Stimulated activated CD4-positive, alpha-beta T cell treated with anti-CD3 and anti-CD28 coated beads, Interleukin-12 subunit alpha, Interleukin-12 subunit beta, amount 100 ng/mL, for 48 hours (primary cell): Measurements from ENCODE around the gene RNF6.

Source experiments
- DNase-seq, 3 donors: peaks; one replicate each; pipeline ENCODE4 v3.0.0-alpha.2; 2020; ENCODE audit warnings: low read depth in 2 of 3, low spot score in 1 of 3

RNF6 gene

DNA sequence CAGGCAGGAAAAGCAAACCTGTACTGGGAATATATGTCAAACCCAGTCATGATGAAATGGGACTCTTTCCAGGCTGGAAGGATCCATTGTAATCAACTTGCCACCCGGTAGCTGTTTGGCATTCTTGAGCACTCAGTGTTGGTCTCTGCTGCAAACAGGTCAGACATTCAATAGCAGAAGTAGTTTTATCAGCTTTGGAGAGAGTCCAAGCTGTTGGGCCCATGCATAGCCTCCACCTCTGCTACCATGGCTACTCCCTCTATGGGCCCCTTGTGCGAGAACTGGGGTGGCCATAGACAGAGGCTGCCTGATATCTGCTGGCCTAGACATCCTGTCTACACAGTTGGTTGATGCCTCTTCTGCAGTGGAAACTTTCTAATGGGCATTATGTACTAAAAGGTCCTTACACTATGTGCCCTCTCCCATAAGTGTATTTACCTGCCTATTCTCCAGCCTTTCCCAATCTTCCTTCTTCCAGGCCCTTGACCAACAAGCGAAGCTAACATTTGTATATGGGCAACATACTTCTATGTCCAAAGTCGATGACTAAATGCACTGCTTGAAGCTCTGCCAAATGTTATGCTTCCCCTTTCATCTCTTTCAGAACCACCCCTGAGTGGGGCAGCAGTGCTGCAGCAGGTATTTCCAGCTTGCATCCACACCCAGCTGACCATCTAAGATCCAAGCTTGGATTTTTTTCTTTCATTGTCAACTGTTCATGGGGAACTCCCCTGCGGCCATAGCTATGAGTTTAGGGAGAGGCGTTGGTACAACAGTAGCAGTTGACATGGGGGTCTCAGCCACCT is 5.3 kb upstream of the RNF6 start:
- DNase-seq: no peak

DNA sequence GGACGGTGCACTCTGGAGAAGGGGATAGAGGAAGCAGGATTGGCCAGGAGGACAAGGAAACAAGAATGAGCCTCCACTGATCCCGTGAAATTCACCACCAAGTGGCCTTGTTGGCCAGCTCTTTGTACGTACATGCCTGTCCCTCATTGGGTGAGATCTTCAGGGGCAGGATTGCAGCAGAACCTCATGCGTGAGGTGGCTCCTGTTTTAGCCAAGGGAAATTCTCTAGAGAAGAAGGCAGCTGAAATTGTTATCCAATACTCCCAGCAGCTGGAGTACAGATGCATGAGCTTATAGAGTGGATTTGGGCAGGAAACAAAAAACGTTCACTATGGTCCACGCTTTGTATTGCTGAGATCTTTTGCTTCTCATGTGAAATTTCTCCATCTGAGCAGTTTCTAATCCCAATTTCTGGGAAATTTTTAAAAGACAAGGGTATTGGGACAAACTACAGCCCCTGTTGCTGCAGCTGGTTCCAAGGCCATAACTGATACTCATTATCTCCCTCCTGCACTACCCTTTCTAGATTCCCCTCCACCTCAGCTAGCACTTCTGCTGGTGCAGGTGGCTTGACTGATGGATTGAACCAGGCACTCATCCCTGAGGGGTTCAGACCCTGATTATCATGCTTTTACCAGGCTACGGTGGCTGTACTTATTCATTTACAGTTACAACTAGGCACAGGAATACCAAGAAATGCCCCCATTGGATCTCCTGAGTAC is 3.9 kb upstream of the RNF6 start:
- DNase-seq: no peak

DNA sequence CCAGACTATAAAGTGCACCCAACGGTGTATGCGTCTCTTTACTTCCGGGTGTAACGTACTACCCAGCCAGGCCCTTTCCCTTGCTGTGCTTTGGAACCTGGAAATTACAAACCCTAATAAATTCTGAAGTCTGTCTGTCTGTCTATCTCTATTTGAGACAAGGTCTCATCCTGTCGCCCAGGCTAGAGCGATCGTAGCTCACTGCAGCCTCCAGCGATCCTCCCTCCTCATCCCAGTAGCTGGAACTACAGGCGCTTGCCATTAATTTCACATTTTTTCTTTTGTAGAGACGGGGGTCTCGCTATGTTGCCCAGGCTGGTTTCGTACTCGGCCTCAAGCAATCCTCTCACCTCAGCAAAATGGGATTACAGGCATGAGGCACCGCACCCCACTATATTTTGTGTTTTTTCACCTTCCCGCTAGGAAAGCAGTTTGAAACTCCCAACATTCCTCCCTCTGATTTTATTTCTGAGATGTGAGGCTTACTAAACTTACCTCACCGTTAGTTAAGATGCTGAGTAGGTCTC is 469 bp upstream of the RNF6 start:
- no peak for DNase-seq

DNA sequence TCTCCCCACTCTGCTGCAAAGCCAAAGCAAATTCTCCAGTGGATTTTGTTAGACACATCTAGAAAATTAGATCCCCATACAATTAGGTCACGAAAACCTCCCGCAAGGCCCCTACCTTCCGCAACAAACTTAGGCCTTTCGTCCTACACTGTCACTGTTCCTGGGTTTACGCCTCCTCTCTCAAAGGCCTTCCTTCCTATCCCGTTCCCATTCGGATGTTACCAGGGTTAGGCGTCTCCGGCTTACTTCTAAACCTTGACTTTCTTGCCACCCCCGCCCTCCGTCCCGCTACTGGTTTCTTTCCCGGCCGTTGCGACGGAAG is 754 bp downstream of the RNF6 start:
- DNase-seq: no peak

DNA sequence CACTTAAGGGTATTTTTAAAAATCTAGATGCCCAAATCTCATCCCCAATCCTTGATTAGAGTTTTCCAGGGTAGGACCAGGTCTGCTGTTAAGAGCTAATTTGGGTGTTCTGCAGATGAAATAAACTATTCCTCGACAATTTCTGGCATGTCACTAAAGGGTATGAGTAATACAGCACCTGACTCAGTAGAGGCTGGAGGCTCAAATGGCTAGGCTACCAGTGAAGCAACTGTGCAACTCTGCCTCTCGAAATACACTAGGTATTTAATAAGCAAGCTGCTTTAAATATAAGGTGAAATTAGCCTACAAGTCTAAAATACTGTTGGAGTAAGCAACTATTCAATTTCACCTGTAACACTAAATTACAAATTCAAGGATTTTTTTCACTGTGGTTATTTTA is 1.5 kb downstream of the RNF6 start:
- no peak for DNase-seq

DNA sequence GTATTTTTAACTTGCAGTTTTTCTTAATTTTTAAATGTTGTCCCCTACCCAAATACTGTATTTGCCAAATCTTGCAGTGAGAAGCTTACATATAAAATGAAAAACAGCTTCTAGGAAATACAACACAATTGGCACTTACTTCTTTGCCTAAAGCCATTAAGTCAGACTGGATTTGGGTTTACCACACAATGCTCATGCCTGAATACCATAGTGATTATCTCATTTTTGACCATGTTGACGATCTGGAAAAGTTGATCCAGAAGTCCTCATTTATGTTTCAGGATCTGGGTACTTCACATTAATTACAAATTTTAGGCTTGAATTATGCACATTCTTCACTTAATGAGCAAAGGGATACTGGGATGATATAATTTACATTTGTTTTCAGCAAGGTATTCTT is 2.4 kb downstream of the RNF6 start:
- no peak for DNase-seq

DNA sequence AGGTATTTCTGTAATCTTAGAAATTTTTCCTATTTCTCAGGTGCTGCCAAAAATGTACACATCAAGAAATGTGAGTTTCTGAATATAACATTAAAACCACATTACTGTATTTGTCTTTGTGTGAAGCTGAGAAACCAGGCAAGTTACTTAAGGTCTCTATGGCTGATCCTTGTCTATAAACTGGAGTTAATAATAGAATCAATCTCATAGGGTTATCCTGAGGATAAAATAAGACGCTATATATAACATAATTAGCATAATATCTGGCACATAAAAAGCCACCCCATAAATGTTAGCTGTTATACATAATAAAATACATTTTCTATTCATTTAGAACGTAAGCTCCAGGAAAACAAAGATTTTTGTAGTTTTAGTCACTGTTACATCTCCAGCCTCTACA is 6.1 kb downstream of the RNF6 start:
- DNase-seq: no peak

DNA sequence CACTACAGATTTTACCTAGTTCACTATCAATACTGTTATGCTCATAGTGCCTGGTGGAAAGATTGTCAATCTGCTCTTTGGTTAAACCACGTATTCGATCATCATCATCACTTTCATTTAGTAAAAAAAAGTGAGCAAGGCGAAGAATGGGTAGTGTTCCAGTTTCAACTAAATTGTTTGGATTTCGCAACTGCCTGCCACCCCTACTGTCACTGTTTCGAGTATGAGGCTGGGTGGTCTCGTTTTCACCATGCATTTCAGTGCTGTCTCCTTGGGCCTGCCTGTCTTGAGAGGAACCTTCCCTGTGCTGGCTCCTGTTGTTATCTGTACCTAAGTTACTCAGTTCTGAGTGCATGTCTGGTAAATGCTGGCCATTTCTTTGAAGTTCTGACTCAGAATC is 8.1 kb downstream of the RNF6 start:
- no peak for DNase-seq

DNA sequence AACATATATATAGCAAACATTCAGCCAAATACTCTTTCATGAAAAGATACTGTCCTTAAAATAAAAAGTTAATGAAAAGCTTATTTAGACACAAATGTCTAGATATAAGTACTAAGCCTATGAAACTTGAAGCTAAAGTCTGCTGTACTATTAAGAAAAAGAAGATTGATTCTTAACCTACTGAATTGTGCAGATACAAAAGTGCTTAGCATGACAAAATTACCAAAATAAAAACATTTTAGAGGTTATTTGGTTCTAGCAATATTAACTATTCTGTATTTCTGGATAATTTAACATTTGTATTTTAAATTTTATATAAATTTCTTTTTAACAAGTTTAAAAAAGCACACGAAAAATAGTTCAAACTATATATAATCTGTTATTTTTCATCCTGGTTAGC is 8.8 kb downstream of the RNF6 start:
- DNase-seq: no peak

DNA sequence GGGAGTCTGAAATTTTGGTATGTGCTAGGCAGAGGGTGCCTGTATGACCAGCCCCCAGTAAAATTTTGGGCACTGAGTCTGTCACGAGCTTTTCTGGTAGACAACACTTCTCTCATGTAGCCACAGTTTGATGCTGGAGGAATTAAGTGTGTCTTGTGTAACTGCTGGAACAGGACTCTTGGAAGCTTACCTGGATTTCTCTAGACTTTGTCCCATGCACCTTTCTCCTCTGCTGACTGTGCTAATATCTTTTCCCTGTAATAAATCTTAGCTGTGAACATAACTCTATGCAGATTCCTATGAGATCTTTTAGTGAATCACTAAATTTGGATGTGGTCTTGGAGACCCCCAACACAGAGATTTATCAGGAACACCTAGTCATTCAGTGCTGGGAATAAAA is 13.8 kb downstream of the RNF6 start:
- DNase-seq: no peak

DNA sequence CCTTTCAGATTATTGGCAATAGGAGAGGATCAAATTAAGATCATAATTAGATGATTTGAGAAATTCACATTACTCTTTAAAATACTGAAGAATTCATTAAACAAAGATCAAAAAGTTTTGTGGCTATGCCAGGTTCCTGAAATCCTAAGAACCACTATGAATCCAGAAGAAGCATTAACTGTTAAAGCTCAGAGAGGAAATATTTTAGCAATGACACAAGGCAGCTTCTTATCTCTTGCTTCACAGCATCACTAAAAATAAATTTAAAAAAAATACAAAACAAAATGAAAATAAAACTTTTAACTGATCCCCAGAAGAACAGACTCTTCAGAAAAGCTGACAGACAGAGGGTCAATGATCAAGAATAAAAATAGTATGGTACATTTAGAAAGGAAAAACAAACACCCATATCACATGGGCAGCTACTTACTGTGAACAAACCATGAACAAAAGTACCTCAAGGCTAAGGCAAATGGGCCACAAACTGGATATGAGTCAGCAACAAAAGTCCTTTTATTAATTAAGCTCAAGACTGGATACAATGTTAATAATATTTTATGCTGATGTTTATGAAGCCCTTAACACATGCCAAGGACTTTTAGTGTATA is 19.6 kb downstream of the RNF6 start:
- no peak for DNase-seq

DNA sequence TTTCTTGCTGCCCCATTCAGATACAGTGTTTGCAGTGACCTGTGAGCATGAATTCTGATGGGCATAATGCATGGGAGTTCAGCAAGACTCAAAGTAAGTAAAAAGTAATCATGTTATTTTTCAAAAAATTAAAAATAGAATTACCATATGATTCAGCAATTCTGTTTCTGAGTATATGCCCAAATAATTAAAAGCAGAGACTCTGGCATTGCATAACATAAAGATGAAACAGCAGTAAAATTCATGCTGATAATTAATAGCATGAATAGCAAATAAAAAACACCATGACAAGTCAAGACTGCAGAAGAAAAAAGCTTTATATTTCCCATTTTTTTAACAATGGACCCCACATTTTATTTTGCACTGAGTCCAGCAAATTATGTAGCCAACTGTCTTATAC is 21.3 kb downstream of the RNF6 start:
- no peak for DNase-seq

DNA sequence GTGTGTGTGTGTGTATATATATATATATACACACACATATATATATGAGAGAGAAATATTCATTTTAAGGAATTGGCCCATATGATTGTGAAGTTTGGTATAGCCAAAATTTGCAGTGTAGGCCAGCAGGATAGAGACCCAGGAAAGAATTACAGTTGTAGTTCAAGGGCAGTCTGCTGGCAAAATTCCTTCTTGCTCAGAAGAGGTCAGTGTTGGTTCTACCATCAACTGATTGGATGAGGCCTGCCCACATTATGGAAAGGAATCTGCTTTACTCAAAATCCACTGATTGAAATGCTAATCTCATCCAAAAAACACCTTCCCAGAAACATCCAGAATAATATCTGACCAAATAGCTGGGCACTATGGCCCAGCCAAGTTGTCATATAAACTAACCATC is 24.0 kb downstream of the RNF6 start:
- DNase-seq: no peak

DNA sequence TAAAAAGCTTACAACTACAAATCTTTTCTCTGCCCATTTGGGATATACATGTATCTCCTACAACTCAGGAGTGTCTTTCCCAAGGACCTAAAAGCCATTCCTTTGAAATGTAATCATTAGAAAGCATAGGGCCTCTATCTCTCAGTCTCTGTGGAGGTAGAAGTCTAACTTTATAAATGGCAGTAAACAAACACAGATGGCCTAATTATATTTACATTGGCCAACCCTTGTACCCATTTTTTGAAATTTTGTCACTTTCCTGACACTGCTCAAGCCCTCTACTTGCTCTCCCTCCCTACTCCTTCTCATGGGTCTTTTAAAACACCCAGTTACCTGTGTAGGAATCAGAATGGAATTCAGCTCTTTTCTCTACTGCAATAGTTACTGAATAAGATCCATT is 24.8 kb downstream of the RNF6 start:
- DNase-seq: no peak

DNA sequence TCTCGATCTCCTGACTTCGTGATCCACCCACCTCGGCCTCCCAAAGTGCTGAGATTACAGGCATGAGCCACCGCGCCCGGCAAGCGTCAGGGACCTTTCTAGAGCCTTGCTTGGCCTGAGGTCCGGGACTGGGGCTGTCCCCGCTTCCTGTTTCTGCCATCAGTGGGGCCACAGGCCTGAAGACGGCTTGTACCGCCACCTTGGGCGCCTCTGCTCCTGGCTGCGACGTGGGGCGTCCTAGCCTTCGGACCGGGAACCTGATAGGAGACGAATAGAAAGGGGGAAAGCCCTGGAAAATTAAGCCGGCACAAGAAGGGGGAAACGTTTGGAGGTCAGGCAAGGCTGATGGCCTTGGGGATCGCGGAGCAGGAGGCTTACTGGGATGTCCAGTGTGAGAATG is 35.1 kb downstream of the RNF6 start:
- DNase-seq: no peak

DNA sequence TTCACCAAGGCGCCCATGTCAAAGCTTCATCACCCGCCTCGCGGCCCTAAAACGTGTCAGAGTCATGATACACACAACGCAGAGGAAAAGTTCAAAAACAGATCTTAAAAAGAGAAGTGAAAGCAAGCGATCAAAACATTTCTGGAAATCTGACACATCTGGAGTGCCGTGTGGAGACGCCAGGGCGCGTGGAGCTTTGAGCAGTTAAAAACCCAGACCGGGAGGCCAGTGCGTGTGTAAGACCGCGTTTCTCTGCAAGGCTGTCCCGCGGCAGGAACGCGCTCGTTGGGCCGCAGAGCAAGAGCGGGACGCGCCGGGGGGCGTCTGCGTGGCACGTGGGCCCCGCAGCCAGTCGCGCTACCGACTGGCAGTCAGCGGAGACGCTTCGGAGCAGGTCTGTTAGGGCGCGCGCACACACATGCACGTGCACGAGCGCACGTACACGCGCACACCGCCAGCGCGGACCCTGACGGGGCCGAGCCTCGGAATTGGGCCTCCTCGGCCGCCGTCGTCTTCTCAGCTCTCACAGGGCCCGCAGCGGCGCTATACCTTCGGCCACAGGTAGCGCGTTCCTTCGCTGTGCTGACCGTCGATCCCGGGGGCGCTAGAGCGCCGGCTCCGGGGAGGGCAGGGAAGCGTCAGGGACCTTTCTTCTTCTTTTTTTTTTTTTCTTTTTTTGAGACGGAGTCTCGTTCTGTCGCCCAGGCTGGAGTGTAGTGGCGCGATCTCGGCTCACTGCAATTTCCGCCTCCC is 35.8 kb downstream of the RNF6 start:
- peak; percentile 75 to 87 (median 85) for DNase-seq

DNA sequence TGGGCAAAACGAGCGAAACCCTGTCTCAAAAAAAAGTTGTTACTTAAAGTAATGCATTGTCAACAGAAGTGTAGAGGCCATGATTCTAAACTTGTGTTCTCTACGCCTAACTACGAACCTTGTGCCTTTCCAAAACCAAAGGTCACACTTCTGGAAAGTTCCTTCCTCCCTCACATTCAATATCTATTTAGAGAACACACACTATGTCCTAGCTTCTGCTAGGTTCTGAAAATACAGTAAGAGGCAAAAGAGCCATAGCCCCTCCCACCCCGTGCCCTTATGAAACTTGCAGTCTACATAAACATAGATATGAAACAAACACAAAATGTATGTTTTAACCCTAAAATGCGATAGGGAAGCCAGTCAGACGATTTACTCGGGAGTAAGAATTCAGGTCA is 36.4 kb downstream of the RNF6 start:
- DNase-seq: no peak

DNA sequence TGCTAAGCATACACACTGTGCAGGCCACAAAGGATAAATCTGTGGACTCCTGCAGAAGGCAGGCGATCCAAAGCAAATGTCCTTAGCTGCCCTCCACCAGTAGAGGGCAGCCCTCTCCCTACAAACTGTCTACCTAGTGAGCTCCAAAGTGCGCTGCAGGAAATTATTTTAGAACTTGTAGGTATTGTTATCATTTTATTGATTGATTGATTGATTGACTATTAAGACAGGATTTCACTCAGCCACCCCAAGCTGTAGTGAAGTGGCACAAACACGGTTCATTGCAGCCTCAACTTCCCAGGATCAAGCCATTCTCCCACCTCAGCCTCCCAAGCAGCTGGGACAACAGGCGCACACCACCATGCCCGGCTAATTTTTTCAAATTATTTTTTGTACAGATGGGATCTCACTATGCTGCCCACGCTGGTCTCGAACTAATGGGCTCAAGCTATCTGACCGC is 37.3 kb downstream of the RNF6 start:
- peak; percentile 24 to 65 (median 49) for DNase-seq

DNA sequence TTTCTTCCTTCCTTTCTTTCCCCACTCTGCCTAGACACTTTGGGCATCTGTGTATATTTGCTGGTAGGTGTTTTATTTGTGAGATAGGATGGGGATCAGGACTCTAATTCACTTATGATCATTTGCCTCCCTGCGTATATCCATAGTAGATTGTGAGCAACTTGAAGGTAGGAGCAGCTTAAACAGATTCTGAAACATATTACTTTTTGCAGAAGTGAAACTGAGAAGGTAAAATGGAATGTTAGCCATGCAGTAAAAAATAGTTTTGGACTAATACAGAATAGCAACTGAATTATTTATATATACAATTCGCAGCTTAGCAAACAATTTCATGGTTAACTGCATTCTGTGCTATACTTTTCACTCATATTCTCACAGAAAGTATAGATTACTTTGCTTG is 38.7 kb downstream of the RNF6 start:
- DNase-seq: no peak

DNA sequence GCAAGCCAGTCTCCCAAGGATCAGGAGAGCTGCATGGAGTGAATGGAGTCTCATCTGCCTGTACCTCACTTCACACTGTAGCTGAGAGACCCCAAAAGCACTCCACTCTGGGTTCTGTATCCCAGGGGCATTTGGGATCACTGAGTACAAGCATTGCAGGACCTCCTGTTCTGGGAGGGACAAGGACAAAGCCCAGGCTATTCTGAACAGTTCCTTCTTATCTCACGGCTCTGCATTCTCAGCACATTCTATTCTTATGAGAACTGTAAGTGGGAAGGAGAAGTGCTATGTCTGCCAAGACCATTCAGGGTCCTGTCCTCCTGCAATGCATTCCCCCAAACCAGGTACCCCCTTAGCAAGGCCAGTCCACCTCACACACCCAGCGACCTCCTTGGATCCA is 42.8 kb downstream of the RNF6 start:
- DNase-seq: no peak

DNA sequence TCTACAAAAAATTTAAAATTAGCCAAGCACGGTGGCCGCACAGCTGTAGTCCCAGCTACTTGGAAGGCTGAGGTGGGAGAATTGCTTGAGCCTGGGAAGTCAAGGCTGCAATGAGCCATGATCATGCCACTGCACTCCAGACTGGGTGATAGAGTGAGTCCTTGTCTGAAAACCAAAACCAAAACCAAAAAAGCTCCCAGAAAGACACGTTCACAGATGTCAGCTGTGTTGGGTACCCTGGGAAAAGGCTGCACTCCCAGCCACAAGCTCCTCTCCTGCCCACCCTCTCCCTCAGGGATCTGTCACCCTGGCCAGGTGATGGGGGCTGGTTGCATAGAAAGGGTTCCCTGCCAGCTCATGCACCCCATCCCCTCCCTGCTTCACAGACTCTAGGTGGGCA is 53.3 kb downstream of the RNF6 start:
- no peak for DNase-seq
